GM20431 (cell line): ENCODE results near the gene PRF1.

ENCODE experiments used
- in situ Hi-C: fragments of 300-500 bp; cut with MseI, MboI; formaldehyde crosslinking; loops from one replicate; pipeline ENCODE4 v1.15.0; 2020; ENCODE audit warnings: low sequenced_read_pairs; ENCODE audit not compliant: unreplicated experiment

The PRF1 gene

GRCh38 chr10:70564901-70565351 is 37.6 kb downstream of the PRF1 start:
- in situ Hi-C loops: no loop called here

GRCh38 chr10:70564113-70564725 is 38.3 kb downstream of the PRF1 start:
- in situ Hi-C loops: no loop called here

- in situ Hi-C loops: no loop called here
Measured at GRCh38 chr10:70563230-70563629, 39.3 kb downstream of the PRF1 start.

GRCh38 chr10:70562036-70562755 is 40.3 kb downstream of the PRF1 start:
- in situ Hi-C loops: no loop called here

GRCh38 chr10:70561558-70561957 is 41.0 kb downstream of the PRF1 start:
- in situ Hi-C loops: no loop called here

- in situ Hi-C loops: no loop called here
Measured at GRCh38 chr10:70561070-70561469, 41.5 kb downstream of the PRF1 start.

- in situ Hi-C loops: no loop called here
Measured at GRCh38 chr10:70560511-70560941, 42.0 kb downstream of the PRF1 start.

- in situ Hi-C loops: no loop called here
Measured at GRCh38 chr10:70559861-70560260, 42.7 kb downstream of the PRF1 start.

- in situ Hi-C loops: no loop called here
Measured at GRCh38 chr10:70558871-70559810, 43.4 kb downstream of the PRF1 start.

GRCh38 chr10:70558295-70558694 is 44.2 kb downstream of the PRF1 start:
- in situ Hi-C loops: no loop called here

GRCh38 chr10:70557876-70558275 is 44.7 kb downstream of the PRF1 start:
- in situ Hi-C loops: no loop called here

GRCh38 chr10:70557086-70557845 is 45.3 kb downstream of the PRF1 start:
- in situ Hi-C loops: no loop called here

GRCh38 chr10:70555371-70555770 is 47.2 kb downstream of the PRF1 start:
- in situ Hi-C loops: no loop called here

GRCh38 chr10:70552586-70552985 is 50.0 kb downstream of the PRF1 start:
- in situ Hi-C loops: no loop called here

GRCh38 chr10:70551971-70552422 is 50.5 kb downstream of the PRF1 start:
- in situ Hi-C loops: no loop called here

- in situ Hi-C loops: no loop called here
Measured at GRCh38 chr10:70551466-70551865, 51.1 kb downstream of the PRF1 start.

GRCh38 chr10:70550459-70550858 is 52.1 kb downstream of the PRF1 start:
- in situ Hi-C loops: no loop called here

- in situ Hi-C loops: loop anchor here (5.0 to 10.0 kb wide), 2 partner anchors 85 to 212 kb away; no protein-coding TSS in a partner anchor
Measured at GRCh38 chr10:70549962-70550458, 52.5 kb downstream of the PRF1 start.

- in situ Hi-C loops: loop anchor here (5.0 to 10.0 kb wide), 2 partner anchors 85 to 213 kb away; no protein-coding TSS in a partner anchor
Measured at GRCh38 chr10:70549351-70549961, 53.1 kb downstream of the PRF1 start.
